H9 (cell line): ENCODE data around the gene SLC2A11. TPM values are rescaled to one million over a fixed set of nuclear protein-coding genes. Genes with fewer than 3 reads are reported as not detected.

Experiments
- DNase-seq: peaks from one replicate; pipeline ENCODE4 v3.0.0-alpha.2; 2017
- H2AFZ ChIP-seq: one replicate; pipeline ENCODE4 v1.6.1; 2013; ENCODE audit warnings: mild to moderate bottlenecking, low read length, control low read depth, moderate library complexity
- H2AK5ac ChIP-seq: 2 replicates; pipeline ENCODE4 v1.6.1; 2013; ENCODE audit warnings: low read length, control low read depth, mixed read lengths; ENCODE audit not compliant: insufficient read length
- H2BK120ac ChIP-seq: one replicate; pipeline ENCODE4 v1.6.1; 2013; ENCODE audit warnings: low read depth, mild to moderate bottlenecking, low read length, control low read depth, inconsistent platforms; ENCODE audit not compliant: poor library complexity, severe bottlenecking
- H2BK12ac ChIP-seq: 2 replicates; pipeline ENCODE4 v1.6.1; 2013; ENCODE audit warnings: low read length, control low read depth, mixed read lengths, low read depth; ENCODE audit not compliant: insufficient read length
- H2BK15ac ChIP-seq: 2 replicates; pipeline ENCODE4 v1.6.1; 2013; ENCODE audit warnings: low read depth, low read length, control low read depth
- H2BK20ac ChIP-seq: one replicate; pipeline ENCODE4 v1.6.1; 2013; ENCODE audit warnings: low read depth, mild to moderate bottlenecking, low read length, control low read depth, inconsistent platforms; ENCODE audit not compliant: poor library complexity, severe bottlenecking
- H2BK5ac ChIP-seq: 2 replicates; pipeline ENCODE4 v1.6.1; 2013; ENCODE audit warnings: low read length, control low read depth, mixed read lengths; ENCODE audit not compliant: insufficient read length
- H3K14ac ChIP-seq: 2 replicates; pipeline ENCODE4 v1.6.1; 2013; ENCODE audit warnings: low read length, control low read depth; ENCODE audit not compliant: insufficient read depth
- H3K18ac ChIP-seq: 2 replicates; pipeline ENCODE4 v1.6.1; 2013; ENCODE audit warnings: low read depth, mild to moderate bottlenecking, mixed read lengths, low read length, control low read depth; ENCODE audit not compliant: insufficient read length
- H3K23ac ChIP-seq: 2 replicates; pipeline ENCODE4 v1.6.1; 2013; ENCODE audit warnings: low read length, control low read depth, mixed read lengths, low read depth; ENCODE audit not compliant: insufficient read length
- H3K23me2 ChIP-seq: 2 replicates; pipeline ENCODE4 v1.6.1; 2013; ENCODE audit warnings: low read depth, mild to moderate bottlenecking, mixed read lengths, low read length, control low read depth; ENCODE audit not compliant: insufficient read length, poor library complexity, severe bottlenecking
- H3K27ac ChIP-seq: 2 replicates; pipeline ENCODE4 v1.5.1; 2013; ENCODE audit warnings: low read length, control low read depth, mixed read lengths, low read depth; ENCODE audit not compliant: insufficient read length
- H3K27me3 ChIP-seq: 2 replicates; pipeline ENCODE4 v1.6.1; 2013; ENCODE audit warnings: low read length, control low read depth, inconsistent platforms; ENCODE audit not compliant: insufficient read depth
- H3K4ac ChIP-seq: 2 replicates; pipeline ENCODE4 v1.6.1; 2013; ENCODE audit warnings: low read depth, mild to moderate bottlenecking, control low read depth, inconsistent platforms, low read length, moderate library complexity
- H3K4me1 ChIP-seq: 2 replicates; pipeline ENCODE4 v1.6.1; 2013; ENCODE audit warnings: low read length, control low read depth, inconsistent platforms; ENCODE audit not compliant: insufficient read depth
- H3K4me2 ChIP-seq: 2 replicates; pipeline ENCODE4 v1.6.1; 2013; ENCODE audit warnings: low read length, control low read depth, mixed read lengths; ENCODE audit not compliant: insufficient read length, insufficient read depth
- H3K56ac ChIP-seq: 2 replicates; pipeline ENCODE4 v1.6.1; 2013; ENCODE audit warnings: low read depth, mild to moderate bottlenecking, mixed read lengths, low read length, control low read depth; ENCODE audit not compliant: insufficient read length
- H3K79me1 ChIP-seq: 2 replicates; pipeline ENCODE4 v1.6.1; 2013; ENCODE audit warnings: low read depth, mild to moderate bottlenecking, moderate library complexity, low read length, control low read depth, inconsistent platforms; ENCODE audit not compliant: insufficient read depth, poor library complexity, severe bottlenecking
- H3K79me2 ChIP-seq: 2 replicates; pipeline ENCODE4 v1.6.1; 2013; ENCODE audit warnings: low read length, control low read depth, inconsistent platforms; ENCODE audit not compliant: insufficient read depth
- H3K9ac ChIP-seq: 2 replicates; pipeline ENCODE4 v1.6.1; 2013; ENCODE audit warnings: low read length, control low read depth, mixed read lengths; ENCODE audit not compliant: insufficient read length; ENCODE audit errors: extremely low read depth
- H3K9me3 ChIP-seq: one replicate; pipeline ENCODE4 v1.6.1; 2013; ENCODE audit warnings: low read depth, low read length, inconsistent platforms; ENCODE audit not compliant: control insufficient read depth
- H3T11ph ChIP-seq: one replicate; pipeline ENCODE4 v1.6.1; 2013; ENCODE audit warnings: mild to moderate bottlenecking, low read length, control low read depth, inconsistent platforms
- H4K20me1 ChIP-seq: one replicate; pipeline ENCODE4 v1.6.1; 2013; ENCODE audit not compliant: control insufficient read depth, insufficient read length, insufficient read depth
- H4K5ac ChIP-seq: 2 replicates; pipeline ENCODE4 v1.6.1; 2013; ENCODE audit warnings: low read depth, mild to moderate bottlenecking, mixed read lengths, low read length, control low read depth; ENCODE audit not compliant: insufficient read length
- H4K8ac ChIP-seq: replicated peaks from 2 replicates; pipeline ENCODE4 v1.6.1; 2013; ENCODE audit warnings: low read length, control low read depth, mixed read lengths, low read depth; ENCODE audit not compliant: insufficient read length
- H4K91ac ChIP-seq: 2 replicates; pipeline ENCODE4 v1.6.1; 2013; ENCODE audit warnings: low read depth, mild to moderate bottlenecking, moderate library complexity, mixed read lengths, low read length, control low read depth; ENCODE audit not compliant: insufficient read length
- H3K27ac Mint-ChIP-seq, 3 experiments: 2 replicates in 2 of 3; 3 replicates in 1 of 3; pipeline ENCODE4 v1.8.0; 2020 to 2021; ENCODE audit warnings: mixed read lengths in 3 of 3, mild to moderate bottlenecking in 1 of 3, moderate library complexity in 1 of 3
- H3K27me3 Mint-ChIP-seq: 2 replicates; pipeline ENCODE4 v1.8.0; 2021; ENCODE audit warnings: low read depth, mild to moderate bottlenecking, moderate library complexity, mixed read lengths
- H3K36me3 Mint-ChIP-seq, 3 experiments: 2 replicates in 2 of 3; 3 replicates in 1 of 3; pipeline ENCODE4 v1.8.0; 2020 to 2021; ENCODE audit warnings: low read depth in 3 of 3, mixed read lengths in 3 of 3; ENCODE audit not compliant: insufficient read depth in 1 of 3
- H3K4me1 Mint-ChIP-seq, 2 experiments: 2 replicates each; pipeline ENCODE4 v1.8.0; 2020; ENCODE audit warnings: mixed read lengths in 2 of 2
- H3K4me3 Mint-ChIP-seq, 2 experiments: 2 replicates in 1 of 2; 3 replicates in 1 of 2; pipeline ENCODE4 v1.8.0; 2020 to 2021; ENCODE audit warnings: mild to moderate bottlenecking in 2 of 2, mixed read lengths in 2 of 2, moderate library complexity in 1 of 2
- H3K9me3 Mint-ChIP-seq, 2 experiments: 2 replicates in 1 of 2; 3 replicates in 1 of 2; pipeline ENCODE4 v1.8.0; 2020; ENCODE audit warnings: mild to moderate bottlenecking in 2 of 2, mixed read lengths in 2 of 2, moderate library complexity in 1 of 2
- WGBS: extraction: QIAGEN DNeasy Blood & Tissue Kit; methylation state at CpG from one replicate; pipeline ENCODE4 v1.1.7; 2013; ENCODE audit warnings: missing lambda C conversion rate, low lambda C conversion rate, mixed read lengths; ENCODE audit not compliant: insufficient read length; ENCODE audit errors: extremely low coverage; 5-methylcytosine and 5-hydroxymethylcytosine counted together
- total RNA-seq: library from RNA; stranded (reverse); gene quantifications from 2 replicates; pipeline ENCODE4 v1.2.1, GENCODE V29; 2021
- TF ChIP-seq, protein P1 (sequence below): fragments of 200-600 bp; sonication (generic); conservative IDR thresholded peaks from 3 replicates; pipeline ENCODE4 v1.8.0; 2021; ENCODE audit warnings: antibody characterized with exemption, mild to moderate bottlenecking

Gene SLC2A11
- total RNA-seq, 1 experiment from 2014 or later = 15.0 TPM

DNA sequence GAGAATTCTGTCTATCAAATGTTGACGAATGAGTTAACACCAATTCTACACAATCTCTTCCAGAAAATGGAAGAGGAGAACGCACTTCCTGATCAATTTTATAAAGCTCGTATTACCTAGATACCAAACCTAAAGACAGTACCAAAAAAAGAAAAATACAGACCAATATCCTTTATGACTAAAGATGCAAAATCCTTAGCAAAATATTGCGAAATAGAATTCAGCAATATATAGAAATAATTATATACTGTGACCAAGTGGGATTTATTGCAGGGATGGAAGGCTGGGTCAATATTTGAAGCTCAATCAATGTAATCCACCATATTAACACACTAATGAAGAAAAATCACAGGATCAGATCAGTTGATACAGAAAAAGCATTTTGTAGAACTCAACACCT lies 45.3 kb upstream of the SLC2A11 start:
- Histone ChIP-seq H3K9me3 (no peaks in the 10 kb centered on the region), H2BK12ac (no peak overlapping the region), H2BK20ac (no peak overlapping the region), H3K27me3 (no peaks in the 10 kb centered on the region), H4K91ac (no peak overlapping the region), H2BK15ac (no peak overlapping the region), H3K23ac (no peak overlapping the region), H3K9ac (no peak overlapping the region), H3K56ac (no peak overlapping the region), H4K20me1 (no peaks in the 10 kb centered on the region), H2AFZ (no peak overlapping the region), H2BK120ac (no peak overlapping the region), H3K79me1 (no peaks in the 10 kb centered on the region), H3T11ph (no peak overlapping the region), H3K18ac (no peak overlapping the region), H3K4me1 (no peaks in the 10 kb centered on the region), H2BK5ac (no peak overlapping the region), H3K4ac (no peak overlapping the region), H2AK5ac (no peak overlapping the region), H3K4me2 (no peak overlapping the region), H3K79me2 (no peaks in the 10 kb centered on the region), H3K23me2 (no peaks in the 10 kb centered on the region), H3K14ac (no peak overlapping the region), H4K8ac (no peak overlapping the region), H3K27ac (no peak overlapping the region), H4K5ac (no peak overlapping the region)
- no CpG with 5 or more reads among the region's 4 CpGs for WGBS
- TF ChIP-seq, protein P1, sequence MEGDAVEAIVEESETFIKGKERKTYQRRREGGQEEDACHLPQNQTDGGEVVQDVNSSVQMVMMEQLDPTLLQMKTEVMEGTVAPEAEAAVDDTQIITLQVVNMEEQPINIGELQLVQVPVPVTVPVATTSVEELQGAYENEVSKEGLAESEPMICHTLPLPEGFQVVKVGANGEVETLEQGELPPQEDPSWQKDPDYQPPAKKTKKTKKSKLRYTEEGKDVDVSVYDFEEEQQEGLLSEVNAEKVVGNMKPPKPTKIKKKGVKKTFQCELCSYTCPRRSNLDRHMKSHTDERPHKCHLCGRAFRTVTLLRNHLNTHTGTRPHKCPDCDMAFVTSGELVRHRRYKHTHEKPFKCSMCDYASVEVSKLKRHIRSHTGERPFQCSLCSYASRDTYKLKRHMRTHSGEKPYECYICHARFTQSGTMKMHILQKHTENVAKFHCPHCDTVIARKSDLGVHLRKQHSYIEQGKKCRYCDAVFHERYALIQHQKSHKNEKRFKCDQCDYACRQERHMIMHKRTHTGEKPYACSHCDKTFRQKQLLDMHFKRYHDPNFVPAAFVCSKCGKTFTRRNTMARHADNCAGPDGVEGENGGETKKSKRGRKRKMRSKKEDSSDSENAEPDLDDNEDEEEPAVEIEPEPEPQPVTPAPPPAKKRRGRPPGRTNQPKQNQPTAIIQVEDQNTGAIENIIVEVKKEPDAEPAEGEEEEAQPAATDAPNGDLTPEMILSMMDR = no peak
- no peaks in the 10 kb centered on the region for H3K4me1 Mint-ChIP-seq
- peaks cover 30 to 78% (median 66%) of the 10 kb centered on the region in 3 experiments; a peak in 6 of 7 replicates for H3K36me3 Mint-ChIP-seq
- H3K27ac Mint-ChIP-seq = no peak overlapping the region
- no peaks in the 10 kb centered on the region for H3K9me3 Mint-ChIP-seq
- no peak overlapping the region for H3K4me3 Mint-ChIP-seq
- DNase-seq = no peak
- H3K27me3 Mint-ChIP-seq = no peaks in the 10 kb centered on the region
